Ovary (tissue), 9 donors: ENCODE data around the gene MAGI1. TPM values are rescaled to one million over a fixed set of nuclear protein-coding genes. Genes with fewer than 3 reads are reported as not detected.

ENCODE experiments used
- DNase-seq, 5 donors: peaks; one replicate each; pipeline ENCODE4 v3.0.0-alpha.2; 2019 to 2020
- H3K27ac ChIP-seq, 2 donors: fragments of 200-600 bp; one replicate each; pipeline versions ENCODE4 v1.5.1 to v1.8.0; 2019 to 2022
- H3K27me3 ChIP-seq: fragments of 200-600 bp; one replicate; pipeline ENCODE4 v1.8.0; 2022
- H3K36me3 ChIP-seq: fragments of 200-600 bp; sonication (generic); one replicate; pipeline ENCODE4 v1.5.1; 2019
- H3K4me1 ChIP-seq: one replicate; pipeline ENCODE4 v1.8.1; 2013; ENCODE audit warnings: mild to moderate bottlenecking, moderate library complexity; ENCODE audit not compliant: insufficient read depth
- H3K4me3 ChIP-seq: fragments of 200-600 bp; sonication (generic); one replicate; pipeline ENCODE4 v1.5.1; 2017
- H3K9me3 ChIP-seq, 2 donors: fragments of 200-600 bp in 1 of 2; sonication (generic) in 1 of 2; one replicate each; pipeline versions ENCODE4 v1.5.1 to v1.8.1; 2013 to 2019; ENCODE audit warnings: mild to moderate bottlenecking in 1 of 2, moderate library complexity in 1 of 2
- CTCF ChIP-seq, 3 donors: fragments of 450-650 bp in 2 of 3; fragments of 200-600 bp in 1 of 3; IDR thresholded peaks; one replicate each; pipeline versions ENCODE4 v1.5.1 to v1.8.0; 2016 to 2022; ENCODE audit warnings: antibody characterized with exemption in 3 of 3, mild to moderate bottlenecking in 1 of 3
- EP300 ChIP-seq: sonication (generic); formaldehyde crosslinking; IDR thresholded peaks from one replicate; pipeline ENCODE4 v1.6.1; 2017; ENCODE audit warnings: antibody characterized with exemption
- POLR2A ChIP-seq: fragments of 450-650 bp; IDR thresholded peaks from one replicate; pipeline ENCODE4 v1.6.1; 2017; ENCODE audit warnings: antibody characterized with exemption, mild to moderate bottlenecking, moderate library complexity
- WGBS, 3 donors: extraction: QIAGEN DNeasy Blood & Tissue Kit in 1 of 3; methylation state at CpG; one replicate each; pipeline versions ENCODE4 v1.1.5 to v1.1.7; 2013 to 2017; 5-methylcytosine and 5-hydroxymethylcytosine counted together
- intact Hi-C, 4 donors: fragments of 100-400 bp; cut with DNase I; formaldehyde crosslinking; loops; one replicate each; pipeline versions ENCODE4 v1.11.0 to v1.15.1; 2022 to 2023
- polyA plus RNA-seq, 2 donors: library from polyadenylated mRNA; stranded (reverse); fragments of 200-250 nt in 1 of 2; fragments of 350-450 nt in 1 of 2; fragmentation: Illumina TruSeq in 1 of 2; extraction: RNeasy Lipid Tissue Mini Kit (QIAGEN cat#74804) in 1 of 2; gene quantifications; one replicate each; pipeline ENCODE4 v1.2.3, GENCODE V29; 2013 to 2014
- total RNA-seq, 7 donors: library from RNA; depleted of rRNA in 2 of 7; stranded (reverse); fragments of >200 nt in 2 of 7; fragmentation: NEBNext Ultra II Directional in 3 of 7; extraction: Animal tissue kit (Norgen Biotek cat#: 25700) in 3 of 7; gene quantifications; one replicate each; pipeline versions ENCODE4 v1.1.0 to v1.2.4, GENCODE V29; 2016 to 2023
- donor health status: DM: no; HTN: no; CAD: no; lungs with moderate emphysema.
- donor health status: DM: no; HTN: no; CAD: no.
- donor health status: Bipolar disorder and iron deficiency.
- donor health status: DM: yes; HTN: yes; CAD: no.
- donor health status: DM: no; HTN: no; CAD: no.
- donor health status: DM: yes; HTN: yes; CAD: no.

MAGI1 gene
- total and polyA plus RNA-seq, 9 donors, result 5.5 to 35.7 (median 8.7) TPM

GRCh38 chr3:66021731-66022131 lies 17.0 kb downstream of the MAGI1 start:
- Histone ChIP-seq H3K4me1 (no peaks in the 10 kb centered on the region), H3K27ac (no peak overlapping the region), H3K36me3 (no peaks in the 10 kb centered on the region), H3K4me3 (no peak overlapping the region), H3K9me3 (no peaks in the 10 kb centered on the region), H3K27me3 (no peaks in the 10 kb centered on the region)
- intact Hi-C loops, result loop anchor here in 1 of 4 donors (1.0 kb wide), 1 partner anchor 32 kb away; no protein-coding TSS in a partner anchor
- WGBS, 3 donors, result 64 to 73% (median 67%) methylated on average over 4 of the region's 4 CpGs
- TF ChIP-seq EP300 (no peak), CTCF (IDR thresholded peaks at IDR 0.05) (no peak), POLR2A (no peak)
- DNase-seq, result no peak

- H3K4me1 ChIP-seq, result peaks cover under 1% of the 10 kb centered on the region
- H3K36me3 ChIP-seq, result no peaks in the 10 kb centered on the region
- no peak for DNase-seq
- no peak overlapping the region for H3K27ac ChIP-seq
- TF ChIP-seq CTCF (IDR thresholded peaks at IDR 0.05) (no peak), POLR2A (no peak), EP300 (no peak)
- 83 to 88% (median 86%) methylated on average over 8 of the region's 8 CpGs for WGBS, 3 donors
- no peak overlapping the region for H3K4me3 ChIP-seq
- H3K27me3 ChIP-seq, result no peaks in the 10 kb centered on the region
- H3K9me3 ChIP-seq, result no peaks in the 10 kb centered on the region
- intact Hi-C loops, result no loop called here
Measured at GRCh38 chr3:66019896-66020295, 18.8 kb downstream of the MAGI1 start.

- H3K9me3 ChIP-seq, result no peaks in the 10 kb centered on the region
- TF ChIP-seq EP300 (no peak), CTCF (IDR thresholded peaks at IDR 0.05) (no peak), POLR2A (no peak)
- no peak overlapping the region for H3K27ac ChIP-seq
- no peaks in the 10 kb centered on the region for H3K36me3 ChIP-seq
- no peaks in the 10 kb centered on the region for H3K27me3 ChIP-seq
- intact Hi-C loops, result no loop called here
- WGBS, 3 donors, result 76 to 82% (median 77%) methylated on average over 8 of the region's 8 CpGs
- DNase-seq, result no peak
- H3K4me3 ChIP-seq, result no peak overlapping the region
- H3K4me1 ChIP-seq, result peaks cover 2% of the 10 kb centered on the region
Measured at GRCh38 chr3:66018057-66019033, 20.4 kb downstream of the MAGI1 start.

- 63 to 73% (median 67%) methylated on average over 5 of the region's 5 CpGs for WGBS, 3 donors
- DNase-seq, result no peak
- TF ChIP-seq EP300 (no peak), POLR2A (no peak), CTCF (IDR thresholded peaks at IDR 0.05) (no peak)
- Histone ChIP-seq H3K27ac (no peak overlapping the region), H3K27me3 (no peaks in the 10 kb centered on the region), H3K9me3 (no peaks in the 10 kb centered on the region), H3K36me3 (no peaks in the 10 kb centered on the region), H3K4me3 (no peak overlapping the region), H3K4me1 (peaks cover 2% of the 10 kb centered on the region)
- intact Hi-C loops, result no loop called here
Measured at GRCh38 chr3:66017591-66017990, 21.1 kb downstream of the MAGI1 start.
